ENCODE data around the gene RSRC1. TPM values are rescaled to one million over a fixed set of nuclear protein-coding genes. Genes with fewer than 3 reads are reported as not detected.
"Not testable (repeated sequence)": the region's sequence is repeated elsewhere in the genome, so short reads cannot be mapped to it uniquely, and the experiment has no call there.

Gene RSRC1
- total and polyA plus RNA-seq, 2 of the 13 experiments (the other 11 are each of a cell fraction or from before 2014, with no cell fraction given) = 4.9 to 63.0 TPM

- H3K9ac ChIP-seq (ENCODE audit: insufficient read depth, low read depth, low read length); ATAC-seq; H3K4me3 ChIP-seq (replicated peaks in 1 of 3; ENCODE audit: insufficient read depth in 1 of 3, low read depth in 2 of 3, low read length in 3 of 3); DNase-seq (ENCODE audit: low spot score); BruUV-seq (replicated peaks); H3K27ac ChIP-seq (ENCODE audit: extremely low read length, insufficient read depth, low read length); FAIRE-seq; H3K36me3 ChIP-seq (replicated peaks in 1 of 2; ENCODE audit: control insufficient read depth in 1 of 2, insufficient read depth in 2 of 2, low read length in 2 of 2); H4K20me1 ChIP-seq (ENCODE audit: insufficient read depth, low read length); intact Hi-C loops (cut with micrococcal nuclease; ENCODE audit: unreplicated experiment); H3K4me2 ChIP-seq (ENCODE audit: low read depth, low read length); H3K9me3 ChIP-seq (ENCODE audit: low read length); CTCF ChIA-PET (ENCODE audit: low intra/inter-chr PET ratio, low total read pairs); in situ Hi-C loops (cut with HindIII; ENCODE audit: extremely low pct_ligation_motif_present, low pct_unique_long_range_greater_than_20kb); H3K79me2 ChIP-seq (ENCODE audit: insufficient read depth, low read length); H3K27me3 ChIP-seq (ENCODE audit: control insufficient read depth in 1 of 2, insufficient read depth in 2 of 2, low read length in 2 of 2); H3K4me1 ChIP-seq (ENCODE audit: insufficient read depth, low read length); H2AFZ ChIP-seq (ENCODE audit: low read length); POLR2A ChIA-PET: not testable (repeated sequence)
- WGBS (ENCODE audit: low lambda C conversion rate) = 42% methylated on average over 2 of the region's 2 CpGs
These were observed 44.3 kb upstream of the RSRC1 start for GRCh38 chr3:158065574-158065973.

- no peaks in the 10 kb centered on the region for H4K20me1 ChIP-seq (ENCODE audit: insufficient read depth, low read length)
- TF ChIP-seq MAFK (conservative IDR thresholded peaks at IDR 0.05 in 1 of 2, IDR thresholded peaks at IDR 0.05 in 1 of 2; ENCODE audit: low read length in 2 of 2) = peak; percentile 67 to 72
- TF ChIP-seq PBX2 (CRISPR knock-in tag; IDR thresholded peaks at IDR 0.05) = no peak
- TF ChIP-seq ZNF670 (CRISPR knock-in tag; IDR thresholded peaks at IDR 0.05; ENCODE audit: borderline replicate concordance) = no peak
- peak; percentile 57 for TF ChIP-seq MAFF (IDR thresholded peaks at IDR 0.05; ENCODE audit: low read depth, low read length)
- POLR2A ChIA-PET = no interaction called here
- no peaks in the 10 kb centered on the region for H3K79me2 ChIP-seq (ENCODE audit: insufficient read depth, low read length)
- H3K9me3 ChIP-seq (ENCODE audit: low read length) = no peaks in the 10 kb centered on the region
- FAIRE-seq (no peak), ATAC-seq (no peak), DNase-seq (ENCODE audit: low spot score) (no peak)
- intact Hi-C loops (cut with micrococcal nuclease; ENCODE audit: unreplicated experiment) = no loop called here
- H3K9ac ChIP-seq (ENCODE audit: insufficient read depth, low read depth, low read length) = no peak overlapping the region
- H3K4me2 ChIP-seq (ENCODE audit: low read depth, low read length) = no peak overlapping the region
- H3K27me3 ChIP-seq (ENCODE audit: control insufficient read depth in 1 of 2, insufficient read depth in 2 of 2, low read length in 2 of 2) = no peaks in the 10 kb centered on the region
- H2AFZ ChIP-seq (ENCODE audit: low read length) = no peak overlapping the region
- no peak overlapping the region for H3K4me3 ChIP-seq (replicated peaks in 1 of 3; ENCODE audit: insufficient read depth in 1 of 3, low read depth in 2 of 3, low read length in 3 of 3)
- H3K36me3 ChIP-seq (replicated peaks in 1 of 2; ENCODE audit: control insufficient read depth in 1 of 2, insufficient read depth in 2 of 2, low read length in 2 of 2) = no peaks in the 10 kb centered on the region
- in situ Hi-C loops (cut with HindIII; ENCODE audit: extremely low pct_ligation_motif_present, low pct_unique_long_range_greater_than_20kb) = no loop called here
- H3K4me1 ChIP-seq (ENCODE audit: insufficient read depth, low read length) = no peaks in the 10 kb centered on the region
- CTCF ChIA-PET (ENCODE audit: low intra/inter-chr PET ratio, low total read pairs) = no interaction called here
- no peak overlapping the region for H3K27ac ChIP-seq (ENCODE audit: extremely low read length, insufficient read depth, low read length)
- BruUV-seq (replicated peaks) = no TSS peak
These were observed 37.1 kb upstream of the RSRC1 start for GRCh38 chr3:158072790-158073189.

All from HepG2 (cell line).